NB4 (cell line): Measurements from ENCODE around the gene PHACTR3.

Experiments
- DNase-seq: peaks from one replicate; pipeline ENCODE4 v3.0.0; 2010; ENCODE audit warnings: low read depth
- H3K4me3 ChIP-seq: one replicate; pipeline ENCODE4 v1.5.1; 2011; ENCODE audit warnings: mild to moderate bottlenecking, low read depth, low read length, moderate library complexity
- CTCF ChIP-seq: IDR thresholded peaks from one replicate; pipeline ENCODE4 v1.5.1; 2012; ENCODE audit warnings: low read depth, low read length
- MYC ChIP-seq: IDR thresholded peaks from 2 replicates; pipeline ENCODE4 v1.6.1; 2011; ENCODE audit warnings: low read depth, low read length
- POLR2A ChIP-seq: IDR thresholded peaks from 2 replicates; pipeline ENCODE4 v1.6.1; 2011; ENCODE audit warnings: mild to moderate bottlenecking; ENCODE audit not compliant: insufficient read length; ENCODE audit errors: extremely low read depth
- TF ChIP-seq, protein P1 (sequence below): IDR thresholded peaks from 2 replicates; pipeline ENCODE4 v1.6.1; 2011; ENCODE audit warnings: low read depth, low read length

Gene PHACTR3

GRCh38 chr20:59804347-59804746 is 200.0 kb downstream of the PHACTR3 start:
- H3K4me3 ChIP-seq: no peak overlapping the region
- TF ChIP-seq POLR2A (no peak), MYC (no peak), CTCF (no peak)
- TF ChIP-seq, protein P1, sequence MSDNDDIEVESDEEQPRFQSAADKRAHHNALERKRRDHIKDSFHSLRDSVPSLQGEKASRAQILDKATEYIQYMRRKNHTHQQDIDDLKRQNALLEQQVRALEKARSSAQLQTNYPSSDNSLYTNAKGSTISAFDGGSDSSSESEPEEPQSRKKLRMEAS: no peak
- no peak for DNase-seq

- no peak overlapping the region for H3K4me3 ChIP-seq
- TF ChIP-seq, protein P1: no peak
- TF ChIP-seq POLR2A (no peak), MYC (no peak), CTCF (no peak)
- no peak for DNase-seq
Measured at GRCh38 chr20:59804871-59805665, 200.7 kb downstream of the PHACTR3 start.

- DNase-seq: no peak
- no peak overlapping the region for H3K4me3 ChIP-seq
- no peak for TF ChIP-seq MYC
- TF ChIP-seq, protein P1: no peak
- no peak for TF ChIP-seq POLR2A
- no peak for TF ChIP-seq CTCF
Measured at GRCh38 chr20:59805786-59806577, 201.6 kb downstream of the PHACTR3 start.

- no peak for DNase-seq
- TF ChIP-seq, protein P1: no peak
- H3K4me3 ChIP-seq: no peak overlapping the region
Measured at GRCh38 chr20:59806578-59806975, 202.2 kb downstream of the PHACTR3 start.

GRCh38 chr20:59807909-59808728 is 203.8 kb downstream of the PHACTR3 start:
- TF ChIP-seq CTCF (no peak), POLR2A (no peak), MYC (no peak)
- TF ChIP-seq, protein P1: no peak
- no peak overlapping the region for H3K4me3 ChIP-seq
- DNase-seq: no peak
